GM21381 (cell line): ENCODE measurements around the gene CDC42EP3.
A peak's percentile ranks its signal among the peaks of the same experiment; 100 is the strongest.

Experiments
- ATAC-seq: cut with Tn5 transposase; IDR thresholded peaks from one replicate; pipeline ENCODE4 v1.9.1; 2021; ENCODE audit warnings: mild to moderate bottlenecking, moderate library complexity; ENCODE audit not compliant: unreplicated experiment

CDC42EP3 gene

DNA sequence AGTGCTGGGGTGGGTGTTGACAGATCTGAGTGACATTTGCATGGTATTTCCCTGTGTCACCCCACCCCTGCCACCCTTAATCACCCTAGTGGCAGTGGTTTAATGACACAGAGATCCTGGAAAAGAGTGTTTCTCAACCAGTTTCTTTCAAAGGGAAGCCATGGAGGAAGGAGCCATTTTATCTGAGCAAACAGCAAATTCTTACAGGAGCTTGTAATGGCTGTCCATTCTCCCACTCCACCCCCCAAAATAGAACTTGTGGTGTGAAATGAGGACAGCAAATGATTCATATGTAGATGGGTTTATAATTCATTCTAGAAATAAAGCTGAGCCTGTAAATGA, 51.5 kb downstream of the CDC42EP3 start:
- ATAC-seq = no peak

- ATAC-seq = no peak
Measured at GRCh38 chr2:37619230-37619958, 52.0 kb downstream of the CDC42EP3 start.

DNA sequence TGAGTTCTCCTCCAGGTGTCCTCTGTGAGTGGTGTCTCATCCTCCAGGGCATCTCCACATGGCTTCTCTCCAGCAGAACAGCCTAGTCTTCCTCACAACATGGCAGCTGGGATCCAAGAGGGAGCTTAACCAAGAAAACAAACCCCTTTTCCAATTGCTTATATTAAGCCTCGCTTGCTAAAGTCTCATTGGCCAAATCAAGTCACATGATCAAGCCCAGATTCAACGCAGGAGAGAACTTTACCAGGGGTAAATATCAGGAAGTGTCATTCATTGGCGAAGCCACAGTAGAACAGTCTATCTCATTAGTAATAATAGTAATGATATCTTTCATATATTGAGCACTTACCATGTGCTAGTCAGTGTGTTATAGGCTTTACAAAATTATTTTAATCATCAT, 53.1 kb downstream of the CDC42EP3 start:
- ATAC-seq = no peak

DNA sequence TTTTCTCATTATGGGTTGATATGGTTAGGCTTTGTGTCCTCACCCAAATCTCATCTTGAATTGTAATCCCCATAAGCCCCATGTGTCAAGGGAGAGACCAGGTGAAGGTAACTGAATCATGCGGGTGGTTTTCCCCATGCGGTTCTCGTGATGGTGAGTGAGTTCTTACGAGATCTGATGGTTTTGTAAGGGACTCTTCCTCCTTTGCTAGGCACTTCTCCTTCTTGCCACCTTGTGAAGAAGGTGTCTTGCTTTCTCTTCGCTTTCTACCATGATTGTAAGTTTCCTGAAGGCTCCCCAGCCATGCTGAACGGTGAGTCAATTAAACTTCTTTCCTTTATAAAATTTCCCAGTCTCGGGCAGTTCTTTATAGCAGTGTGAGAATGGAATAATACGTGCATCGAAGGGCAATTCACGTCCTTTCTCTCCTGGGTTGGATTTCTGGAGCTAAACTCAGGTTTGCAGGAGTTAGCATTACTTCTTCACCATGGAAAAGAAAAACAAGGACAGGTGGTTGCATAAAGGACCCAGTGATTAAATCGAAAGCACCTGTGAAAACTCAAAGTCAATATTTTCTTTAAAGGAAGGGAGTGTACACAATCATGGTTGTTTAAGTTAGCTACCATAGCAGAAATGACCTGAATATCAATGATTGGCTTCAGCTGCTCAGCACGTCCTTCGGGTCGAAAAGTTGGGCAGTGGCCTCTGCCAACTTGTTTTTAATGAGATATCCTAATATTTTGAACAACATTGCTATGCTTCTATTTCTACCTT, 54.1 kb downstream of the CDC42EP3 start:
- no peak for ATAC-seq

DNA sequence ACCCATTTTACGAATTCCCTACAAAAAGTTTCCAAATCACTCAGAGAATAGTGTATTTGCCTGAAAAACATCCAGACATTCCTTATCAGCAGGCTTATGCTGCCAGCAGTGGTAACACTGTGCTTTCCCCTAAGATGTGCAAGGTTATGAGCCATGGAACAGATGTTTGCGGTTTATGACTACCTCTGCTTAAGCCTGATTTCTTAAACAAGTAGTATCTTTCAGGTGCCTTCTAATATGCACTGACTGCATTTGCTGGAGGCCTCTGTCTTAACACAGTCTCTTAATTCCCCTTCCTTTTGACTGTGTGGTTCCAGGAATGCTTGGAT, 54.8 kb downstream of the CDC42EP3 start:
- no peak for ATAC-seq

- peak; percentile 41 for ATAC-seq
Measured at GRCh38 chr2:37615804-37616676, 55.4 kb downstream of the CDC42EP3 start.

- ATAC-seq = no peak
Measured at GRCh38 chr2:37614061-37614738, 57.2 kb downstream of the CDC42EP3 start.

DNA sequence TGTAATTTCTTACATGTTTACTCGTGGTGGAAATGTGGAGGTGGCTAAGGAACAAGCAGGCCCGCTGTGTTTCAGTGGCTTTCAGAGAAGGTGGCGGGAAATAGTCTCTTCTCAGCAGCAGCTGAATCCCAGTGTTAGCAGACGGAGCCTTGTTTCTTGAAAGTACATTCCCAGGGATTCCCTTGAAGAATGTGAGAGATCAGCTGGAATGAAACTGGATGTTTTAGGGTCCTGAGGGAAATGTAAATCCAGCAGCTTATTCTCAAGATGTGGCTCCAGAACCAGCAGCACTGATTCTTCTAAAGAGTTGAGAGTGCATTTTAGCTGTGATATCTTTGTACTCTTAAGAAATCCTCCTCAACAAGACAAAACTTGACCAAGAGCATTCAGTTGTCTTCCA, 59.1 kb downstream of the CDC42EP3 start:
- ATAC-seq = no peak

DNA sequence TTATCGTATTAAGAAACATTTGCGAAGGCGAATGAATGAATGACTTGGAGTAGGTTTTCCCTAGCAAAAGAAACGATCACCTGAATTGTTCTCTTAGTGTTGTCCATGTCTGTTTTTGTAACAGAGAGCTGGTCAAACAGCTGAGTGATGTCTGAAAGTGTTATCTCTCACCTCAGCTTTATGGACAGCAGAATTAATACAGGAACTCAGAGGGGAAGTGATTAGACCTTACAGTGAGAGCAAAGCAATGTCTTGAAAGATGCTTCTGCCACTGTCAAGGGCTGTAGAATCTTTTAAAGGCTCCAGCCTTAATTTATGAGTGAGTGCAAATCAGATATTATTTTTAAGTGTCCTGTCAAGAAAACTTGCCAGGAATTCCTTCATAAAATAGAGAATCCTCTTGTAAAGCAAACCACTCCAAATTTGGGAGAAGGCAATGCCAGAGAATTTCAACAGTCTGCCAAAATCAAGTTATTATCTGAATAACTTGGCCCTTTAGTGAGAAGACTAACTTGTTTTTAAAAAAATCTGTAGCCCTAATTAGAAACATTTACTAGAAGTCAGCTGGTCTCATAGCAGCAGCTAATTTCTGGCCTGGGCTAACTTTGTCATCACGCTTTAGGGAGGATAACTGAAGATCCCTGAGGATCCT, 60.7 kb downstream of the CDC42EP3 start:
- no peak for ATAC-seq

DNA sequence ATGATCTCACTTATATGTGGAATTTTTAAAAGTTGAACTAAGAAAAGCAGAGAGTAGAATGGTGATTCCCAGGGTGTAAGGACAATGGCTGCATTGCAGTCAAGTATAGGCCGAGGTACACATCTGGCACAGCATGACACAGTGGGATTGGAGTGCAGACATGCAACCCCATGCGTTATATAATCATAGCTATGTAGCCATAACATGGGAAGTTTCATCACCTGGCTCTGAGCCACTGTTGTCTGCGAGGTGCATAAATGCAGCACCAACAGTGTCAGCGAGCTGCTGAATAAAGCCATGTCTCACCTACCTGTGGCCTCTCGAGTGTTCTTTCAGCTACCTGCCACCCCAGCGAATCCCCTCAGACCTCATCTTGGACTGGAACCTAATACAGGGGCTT, 61.7 kb downstream of the CDC42EP3 start:
- ATAC-seq = no peak

GRCh38 chr2:37604716-37605115, 66.7 kb downstream of the CDC42EP3 start:
- no peak for ATAC-seq

- ATAC-seq = peak; percentile 52
Measured at GRCh38 chr2:37602702-37603101, 68.7 kb downstream of the CDC42EP3 start.

GRCh38 chr2:37602040-37602439, 69.4 kb downstream of the CDC42EP3 start:
- no peak for ATAC-seq

DNA sequence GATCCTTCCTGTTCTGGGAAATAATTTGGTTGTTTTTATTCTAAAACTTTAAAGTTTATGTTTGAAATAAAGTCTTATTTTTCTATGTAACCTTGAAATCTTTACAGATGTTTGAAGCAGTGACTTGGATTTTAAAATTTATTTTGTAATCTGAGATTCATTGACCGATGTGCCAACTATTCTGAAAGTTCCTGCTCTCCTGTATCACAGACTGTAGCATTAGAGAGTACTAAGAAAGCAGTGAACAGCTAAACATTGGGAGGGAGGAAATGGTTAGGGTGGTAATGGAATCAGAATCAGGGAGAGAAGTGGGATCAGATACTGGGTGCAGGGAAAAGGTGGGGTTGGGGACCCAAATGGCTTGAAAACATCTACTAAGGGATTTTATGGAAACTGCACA, 69.9 kb downstream of the CDC42EP3 start:
- no peak for ATAC-seq

- peak; percentile 76 for ATAC-seq
Measured at GRCh38 chr2:37600735-37601134, 70.7 kb downstream of the CDC42EP3 start.

GRCh38 chr2:37599688-37600525, 71.5 kb downstream of the CDC42EP3 start:
- ATAC-seq = no peak

GRCh38 chr2:37593694-37594093, 77.7 kb downstream of the CDC42EP3 start:
- no peak for ATAC-seq

DNA sequence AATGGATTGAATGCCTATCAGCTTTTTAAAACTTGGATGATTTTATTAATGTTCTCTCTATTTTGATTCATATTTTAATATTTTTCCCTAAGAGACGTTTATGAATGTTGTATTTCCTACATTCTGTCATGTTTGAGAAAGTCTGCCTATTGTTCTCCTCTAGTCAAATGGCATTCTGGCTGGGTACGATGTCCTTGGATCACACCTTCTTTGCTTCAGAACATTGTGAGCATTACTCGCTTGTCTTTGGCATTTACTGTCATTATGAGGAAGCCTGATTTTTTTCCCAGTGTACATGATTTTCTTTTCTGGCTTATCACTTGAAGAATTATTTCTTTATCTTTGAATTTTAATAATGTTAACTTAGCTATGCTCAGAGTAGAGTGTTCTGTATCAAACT, 78.4 kb downstream of the CDC42EP3 start:
- no peak for ATAC-seq
